Rectal smooth muscle tissue (tissue), 1 donor: Measurements from ENCODE around the gene AKAP6.

Experiments used
- H3K27ac ChIP-seq: one replicate; pipeline ENCODE4 v1.7.0; 2013; ENCODE audit warnings: low read depth, low read length, inconsistent platforms
- H3K27me3 ChIP-seq: one replicate; pipeline ENCODE4 v1.7.0; 2013; ENCODE audit warnings: low read length; ENCODE audit not compliant: control insufficient read depth, insufficient read depth
- H3K36me3 ChIP-seq: one replicate; pipeline ENCODE4 v1.7.0; 2013; ENCODE audit warnings: low read length; ENCODE audit not compliant: control insufficient read depth, insufficient read depth
- H3K4me1 ChIP-seq: one replicate; pipeline ENCODE4 v1.7.0; 2013; ENCODE audit warnings: low read length; ENCODE audit not compliant: control insufficient read depth, insufficient read depth
- H3K4me3 ChIP-seq: one replicate; pipeline ENCODE4 v1.7.0; 2013; ENCODE audit warnings: low read length
- H3K9ac ChIP-seq: one replicate; pipeline ENCODE4 v1.7.0; 2013; ENCODE audit warnings: low read length

AKAP6 gene

GRCh38 chr14:32623300-32624093 lies 294.4 kb downstream of the AKAP6 start:
- H3K4me3 ChIP-seq = no peak overlapping the region
- no peak overlapping the region for H3K9ac ChIP-seq
- H3K27ac ChIP-seq = no peak overlapping the region
- H3K4me1 ChIP-seq = no peaks in the 10 kb centered on the region
- H3K36me3 ChIP-seq = no peaks in the 10 kb centered on the region
- no peaks in the 10 kb centered on the region for H3K27me3 ChIP-seq

GRCh38 chr14:32625211-32625610 lies 296.1 kb downstream of the AKAP6 start:
- Histone ChIP-seq H3K27me3 (no peaks in the 10 kb centered on the region), H3K27ac (no peak overlapping the region), H3K4me3 (no peak overlapping the region), H3K9ac (no peak overlapping the region), H3K4me1 (no peaks in the 10 kb centered on the region), H3K36me3 (no peaks in the 10 kb centered on the region)

- Histone ChIP-seq H3K27me3 (no peaks in the 10 kb centered on the region), H3K36me3 (no peaks in the 10 kb centered on the region), H3K27ac (no peak overlapping the region), H3K9ac (no peak overlapping the region), H3K4me3 (no peak overlapping the region), H3K4me1 (no peaks in the 10 kb centered on the region)
These were observed 298.6 kb downstream of the AKAP6 start for GRCh38 chr14:32627545-32628298.

- no peaks in the 10 kb centered on the region for H3K27me3 ChIP-seq
- H3K27ac ChIP-seq = no peak overlapping the region
These were observed 300.1 kb downstream of the AKAP6 start for GRCh38 chr14:32629236-32629635.

GRCh38 chr14:32630701-32631100 lies 301.6 kb downstream of the AKAP6 start:
- Histone ChIP-seq H3K36me3 (no peaks in the 10 kb centered on the region), H3K4me1 (no peaks in the 10 kb centered on the region), H3K9ac (no peak overlapping the region)

More at GRCh38 chr14:32629236-32629635, 300.1 kb downstream of the AKAP6 start:
- no peak overlapping the region for H3K4me3 ChIP-seq
- H3K4me1 ChIP-seq = no peaks in the 10 kb centered on the region
- H3K36me3 ChIP-seq = no peaks in the 10 kb centered on the region
- no peak overlapping the region for H3K9ac ChIP-seq

GRCh38 chr14:32633224-32633859 lies 304.2 kb downstream of the AKAP6 start:
- H3K9ac ChIP-seq = no peak overlapping the region
- no peaks in the 10 kb centered on the region for H3K27me3 ChIP-seq
- no peak overlapping the region for H3K4me3 ChIP-seq
- H3K27ac ChIP-seq = no peak overlapping the region
- H3K4me1 ChIP-seq = no peaks in the 10 kb centered on the region
- H3K36me3 ChIP-seq = no peaks in the 10 kb centered on the region

More at GRCh38 chr14:32630701-32631100, 301.6 kb downstream of the AKAP6 start:
- no peak overlapping the region for H3K27ac ChIP-seq
- no peaks in the 10 kb centered on the region for H3K27me3 ChIP-seq
- no peak overlapping the region for H3K4me3 ChIP-seq

- H3K9ac ChIP-seq = no peak overlapping the region
These were observed 304.8 kb downstream of the AKAP6 start for GRCh38 chr14:32633930-32634329.

GRCh38 chr14:32635061-32635719 lies 306.1 kb downstream of the AKAP6 start:
- Histone ChIP-seq H3K4me3 (no peak overlapping the region), H3K9ac (no peak overlapping the region), H3K36me3 (no peaks in the 10 kb centered on the region), H3K4me1 (no peaks in the 10 kb centered on the region), H3K27ac (peak overlapping the region; percentile 23), H3K27me3 (no peaks in the 10 kb centered on the region)

More at GRCh38 chr14:32633930-32634329, 304.8 kb downstream of the AKAP6 start:
- Histone ChIP-seq H3K4me1 (no peaks in the 10 kb centered on the region), H3K4me3 (no peak overlapping the region), H3K36me3 (no peaks in the 10 kb centered on the region), H3K27ac (no peak overlapping the region), H3K27me3 (no peaks in the 10 kb centered on the region)

- Histone ChIP-seq H3K27me3 (no peaks in the 10 kb centered on the region), H3K27ac (no peak overlapping the region), H3K36me3 (no peaks in the 10 kb centered on the region), H3K9ac (no peak overlapping the region), H3K4me1 (no peaks in the 10 kb centered on the region), H3K4me3 (no peak overlapping the region)
These were observed 308.5 kb downstream of the AKAP6 start for GRCh38 chr14:32637582-32637981.

GRCh38 chr14:32639208-32639607 lies 310.1 kb downstream of the AKAP6 start:
- Histone ChIP-seq H3K9ac (no peak overlapping the region), H3K4me1 (no peaks in the 10 kb centered on the region), H3K36me3 (no peaks in the 10 kb centered on the region), H3K27ac (no peak overlapping the region), H3K4me3 (no peak overlapping the region), H3K27me3 (no peaks in the 10 kb centered on the region)

GRCh38 chr14:32645551-32645950 lies 316.5 kb downstream of the AKAP6 start:
- no peak overlapping the region for H3K4me3 ChIP-seq
- H3K4me1 ChIP-seq = no peaks in the 10 kb centered on the region
- H3K36me3 ChIP-seq = no peaks in the 10 kb centered on the region
- H3K27me3 ChIP-seq = no peaks in the 10 kb centered on the region
- no peak overlapping the region for H3K9ac ChIP-seq
- H3K27ac ChIP-seq = no peak overlapping the region

GRCh38 chr14:32648434-32648833 lies 319.3 kb downstream of the AKAP6 start:
- Histone ChIP-seq H3K4me3 (no peak overlapping the region), H3K27me3 (no peaks in the 10 kb centered on the region), H3K9ac (no peak overlapping the region), H3K36me3 (no peaks in the 10 kb centered on the region), H3K27ac (no peak overlapping the region), H3K4me1 (no peaks in the 10 kb centered on the region)
